ENCODE measurements around the gene LETM1. TPM values are rescaled to one million over a fixed set of nuclear protein-coding genes. Genes with fewer than 3 reads are reported as not detected.

The LETM1 gene
- total RNA-seq, 2 donors from 2014 or later = 45.7 to 52.4 TPM

GRCh38 chr4:1819284-1819683, 36.7 kb downstream of the LETM1 start:
- Mint-ChIP-seq H3K27ac (no peak overlapping the region), H3K27me3 (ENCODE audit: insufficient read depth) (no peaks in the 10 kb centered on the region), H3K36me3 (ENCODE audit: low read depth) (peaks cover 81% of the 10 kb centered on the region), H3K4me3 (no peak overlapping the region), H3K4me1 (no peaks in the 10 kb centered on the region), H3K9me3 (no peaks in the 10 kb centered on the region)
- Histone ChIP-seq H3K9me3 (ENCODE audit: control insufficient read depth, low read length) (no peaks in the 10 kb centered on the region), H3K4me3 (ENCODE audit: low read length) (no peak overlapping the region), H3K36me3 (ENCODE audit: control insufficient read depth, insufficient read depth, low read length) (peaks cover 51% of the 10 kb centered on the region), H3K27ac (ENCODE audit: low read depth, low read length) (no peak overlapping the region), H3K4me1 (ENCODE audit: control insufficient read depth, insufficient read depth, low read length) (no peaks in the 10 kb centered on the region), H3K9ac (ENCODE audit: extremely low read depth, low read length, poor library complexity, severe bottlenecking) (no peak overlapping the region), H3K27me3 (ENCODE audit: control insufficient read depth, insufficient read depth, low read length, poor library complexity, severe bottlenecking) (no peaks in the 10 kb centered on the region)
- WGBS, 2 experiments (ENCODE audit: insufficient coverage in 1 of 2, insufficient read length in 1 of 2) = 93 to 95% methylated on average over 10 of the region's 10 CpGs
- TF ChIP-seq, protein P1, sequence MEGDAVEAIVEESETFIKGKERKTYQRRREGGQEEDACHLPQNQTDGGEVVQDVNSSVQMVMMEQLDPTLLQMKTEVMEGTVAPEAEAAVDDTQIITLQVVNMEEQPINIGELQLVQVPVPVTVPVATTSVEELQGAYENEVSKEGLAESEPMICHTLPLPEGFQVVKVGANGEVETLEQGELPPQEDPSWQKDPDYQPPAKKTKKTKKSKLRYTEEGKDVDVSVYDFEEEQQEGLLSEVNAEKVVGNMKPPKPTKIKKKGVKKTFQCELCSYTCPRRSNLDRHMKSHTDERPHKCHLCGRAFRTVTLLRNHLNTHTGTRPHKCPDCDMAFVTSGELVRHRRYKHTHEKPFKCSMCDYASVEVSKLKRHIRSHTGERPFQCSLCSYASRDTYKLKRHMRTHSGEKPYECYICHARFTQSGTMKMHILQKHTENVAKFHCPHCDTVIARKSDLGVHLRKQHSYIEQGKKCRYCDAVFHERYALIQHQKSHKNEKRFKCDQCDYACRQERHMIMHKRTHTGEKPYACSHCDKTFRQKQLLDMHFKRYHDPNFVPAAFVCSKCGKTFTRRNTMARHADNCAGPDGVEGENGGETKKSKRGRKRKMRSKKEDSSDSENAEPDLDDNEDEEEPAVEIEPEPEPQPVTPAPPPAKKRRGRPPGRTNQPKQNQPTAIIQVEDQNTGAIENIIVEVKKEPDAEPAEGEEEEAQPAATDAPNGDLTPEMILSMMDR (conservative IDR thresholded peaks at IDR 0.05) = no peak
- DNase-seq = no peak

DNA sequence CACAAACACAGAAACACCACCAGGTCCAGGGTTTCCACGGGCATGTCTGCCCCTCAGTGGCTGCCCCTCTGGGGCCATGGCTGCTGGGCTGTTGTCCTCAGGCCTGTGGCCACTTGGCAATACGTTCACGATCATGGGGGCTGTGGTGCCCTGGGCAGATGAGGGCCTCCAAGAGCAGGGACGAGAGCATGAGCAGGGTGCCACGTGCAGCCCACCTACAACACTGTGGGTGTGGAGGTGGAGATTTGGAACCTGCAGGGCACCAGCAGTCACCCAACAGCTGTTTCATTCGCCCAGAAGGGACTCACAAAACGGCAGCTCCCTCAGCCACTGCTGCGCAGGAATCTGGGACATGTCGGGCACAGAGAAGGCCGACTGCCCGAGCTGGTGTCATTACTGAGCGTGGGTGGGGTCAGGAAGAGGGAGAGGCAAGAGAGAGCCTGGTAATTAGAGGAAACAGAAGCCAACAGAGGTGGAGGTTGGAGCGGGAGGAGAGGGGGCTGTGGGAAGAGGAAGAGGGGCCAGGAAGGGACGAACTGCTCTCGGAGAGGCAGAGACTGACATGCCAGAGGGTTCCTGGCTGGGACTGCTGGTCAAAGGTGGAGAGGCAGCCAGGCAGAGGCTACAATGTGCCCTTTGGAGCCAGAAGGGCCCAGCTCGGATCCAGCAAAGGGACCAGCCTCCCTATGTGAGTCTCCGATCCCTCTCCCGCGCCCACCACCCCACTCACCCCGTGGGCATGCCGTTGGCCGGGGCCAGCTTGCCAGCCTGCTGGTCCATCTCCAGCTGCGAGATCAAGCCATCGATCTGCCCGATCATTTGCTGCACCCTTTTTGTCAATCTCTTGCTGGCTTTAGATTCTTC, 39.7 kb downstream of the LETM1 start:
- Mint-ChIP-seq H3K9me3 (no peaks in the 10 kb centered on the region), H3K4me3 (no peak overlapping the region), H3K36me3 (ENCODE audit: low read depth) (peaks cover 64% of the 10 kb centered on the region), H3K27me3 (ENCODE audit: insufficient read depth) (no peaks in the 10 kb centered on the region), H3K27ac (peak overlapping the region; percentile 41), H3K4me1 (no peaks in the 10 kb centered on the region)
- Histone ChIP-seq H3K9ac (ENCODE audit: extremely low read depth, low read length, poor library complexity, severe bottlenecking) (no peak overlapping the region), H3K27me3 (ENCODE audit: control insufficient read depth, insufficient read depth, low read length, poor library complexity, severe bottlenecking) (no peaks in the 10 kb centered on the region), H3K36me3 (ENCODE audit: control insufficient read depth, insufficient read depth, low read length) (peaks cover 54% of the 10 kb centered on the region), H3K9me3 (ENCODE audit: control insufficient read depth, low read length) (no peaks in the 10 kb centered on the region), H3K27ac (ENCODE audit: low read depth, low read length) (no peak overlapping the region), H3K4me1 (ENCODE audit: control insufficient read depth, insufficient read depth, low read length) (no peaks in the 10 kb centered on the region), H3K4me3 (ENCODE audit: low read length) (no peak overlapping the region)
- DNase-seq = no peak
- TF ChIP-seq, protein P1 (conservative IDR thresholded peaks at IDR 0.05) = no peak
- WGBS, 2 experiments (ENCODE audit: insufficient coverage in 1 of 2, insufficient read length in 1 of 2) = 94 to 96% methylated on average over 17 to 25 of the region's 25 CpGs

DNA sequence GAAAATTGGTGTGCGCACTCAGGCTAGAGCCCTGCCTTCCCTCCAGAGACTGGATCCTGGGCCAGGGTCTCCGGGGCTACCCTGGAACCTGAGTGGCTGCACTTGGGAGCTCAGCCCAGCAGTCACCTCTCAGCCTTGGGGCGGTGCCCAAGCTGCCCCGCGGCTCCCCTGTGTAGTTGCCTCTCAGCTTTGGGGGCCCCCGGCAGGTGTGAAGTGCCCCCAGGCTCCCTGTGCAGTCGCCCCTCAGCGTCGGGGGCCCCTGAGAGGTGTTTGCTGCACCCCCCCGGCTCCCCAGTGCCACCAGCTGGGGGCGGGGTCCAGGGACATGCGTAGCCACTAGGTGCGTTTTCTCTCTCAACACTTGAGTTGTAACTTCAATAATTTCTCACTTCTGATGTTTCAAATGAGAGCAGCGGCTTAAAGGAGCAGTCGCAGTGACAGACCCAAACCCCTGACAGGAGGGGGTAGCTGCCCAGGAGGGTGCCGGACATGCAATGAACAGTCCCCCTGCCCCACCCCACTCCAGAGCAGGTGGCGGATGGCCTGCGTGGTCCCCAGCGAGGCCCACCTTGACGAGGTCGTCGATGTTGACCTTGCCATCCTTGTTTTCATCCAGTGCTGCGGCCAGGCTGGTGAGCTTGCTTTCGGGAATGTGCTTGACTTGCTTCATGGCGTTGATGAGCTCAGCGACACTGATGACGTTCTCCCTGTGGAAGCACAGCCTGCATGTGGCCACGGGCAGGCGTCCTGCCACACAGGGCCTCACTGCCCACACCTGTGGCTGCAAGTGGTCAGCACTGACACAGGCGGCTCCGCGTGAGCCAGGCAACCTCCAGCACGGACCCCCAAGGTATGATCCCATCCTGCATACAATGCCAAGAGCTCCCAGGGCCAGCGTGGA, 40.6 kb downstream of the LETM1 start:
- Mint-ChIP-seq H3K27me3 (ENCODE audit: insufficient read depth) (no peaks in the 10 kb centered on the region), H3K4me3 (no peak overlapping the region), H3K27ac (no peak overlapping the region), H3K36me3 (ENCODE audit: low read depth) (peaks cover 63% of the 10 kb centered on the region), H3K9me3 (no peaks in the 10 kb centered on the region), H3K4me1 (no peaks in the 10 kb centered on the region)
- Histone ChIP-seq H3K27me3 (ENCODE audit: control insufficient read depth, insufficient read depth, low read length, poor library complexity, severe bottlenecking) (no peaks in the 10 kb centered on the region), H3K4me3 (ENCODE audit: low read length) (no peak overlapping the region), H3K9me3 (ENCODE audit: control insufficient read depth, low read length) (no peaks in the 10 kb centered on the region), H3K4me1 (ENCODE audit: control insufficient read depth, insufficient read depth, low read length) (no peaks in the 10 kb centered on the region), H3K27ac (ENCODE audit: low read depth, low read length) (no peak overlapping the region), H3K36me3 (ENCODE audit: control insufficient read depth, insufficient read depth, low read length) (peaks cover 53% of the 10 kb centered on the region), H3K9ac (ENCODE audit: extremely low read depth, low read length, poor library complexity, severe bottlenecking) (no peak overlapping the region)
- WGBS, 2 experiments (ENCODE audit: insufficient coverage in 1 of 2, insufficient read length in 1 of 2) = 95 to 97% methylated on average over 28 to 34 of the region's 34 CpGs
- DNase-seq = no peak
- TF ChIP-seq, protein P1 (conservative IDR thresholded peaks at IDR 0.05) = no peak
